Measurements from ENCODE around the gene NTM. TPM values are rescaled to one million over a fixed set of nuclear protein-coding genes. Genes with fewer than 3 reads are reported as not detected.

The NTM gene
- total RNA-seq, 4 donors from 2014 or later: 0.40 to 3.1 (median 2.1) TPM; not detected in 1

- intact Hi-C loops (cut with DNase I; ENCODE audit: low total_unique reads): no loop called here
- in situ Hi-C loops (cut with MboI; ENCODE audit: low pct_ligation_motif_present in 1 of 4, low pct_unique_long_range_greater_than_20kb in 1 of 4, low sequenced_read_pairs in 3 of 4): loop anchor here in 2 of 4 donors (25.0 kb wide), 1 partner anchor 602 kb away; no protein-coding TSS in a partner anchor
- no peaks in the 10 kb centered on the region for H3K36me3 ChIP-seq
- DNase-seq: no peak
- no peak overlapping the region for H3K27ac ChIP-seq
- no peaks in the 10 kb centered on the region for H3K9me3 ChIP-seq
- no peak overlapping the region for H3K4me3 ChIP-seq
- WGBS, 2 donors (ENCODE audit: low coverage in 1 of 2): 68 to 86% methylated on average over 4 to 6 of the region's 6 CpGs
- TF ChIP-seq POLR2A (IDR thresholded peaks at IDR 0.05): no peak
- no peak for TF ChIP-seq POLR2AphosphoS5 (IDR thresholded peaks at IDR 0.05)
- no peak for TF ChIP-seq EP300 (IDR thresholded peaks at IDR 0.05; ENCODE audit: low read depth)
- no peak for TF ChIP-seq CTCF (IDR thresholded peaks at IDR 0.05)
- H3K27me3 ChIP-seq: no peaks in the 10 kb centered on the region
- H3K4me1 ChIP-seq: no peaks in the 10 kb centered on the region
Observed at GRCh38 chr11:131664293-131664692, 293.9 kb downstream of the NTM start.

GRCh38 chr11:131664816-131665215, 294.4 kb downstream of the NTM start:
- no peak for DNase-seq
- Histone ChIP-seq H3K4me3 (no peak overlapping the region), H3K4me1 (no peaks in the 10 kb centered on the region), H3K36me3 (no peaks in the 10 kb centered on the region), H3K27me3 (no peaks in the 10 kb centered on the region), H3K27ac (no peak overlapping the region), H3K9me3 (no peaks in the 10 kb centered on the region)
- 74 to 86% methylated on average over 5 to 11 of the region's 11 CpGs for WGBS, 2 donors (ENCODE audit: low coverage in 1 of 2)
- TF ChIP-seq CTCF (IDR thresholded peaks at IDR 0.05) (no peak), POLR2A (IDR thresholded peaks at IDR 0.05) (no peak), EP300 (IDR thresholded peaks at IDR 0.05; ENCODE audit: low read depth) (no peak), POLR2AphosphoS5 (IDR thresholded peaks at IDR 0.05) (no peak)
- in situ Hi-C loops (cut with MboI; ENCODE audit: low pct_ligation_motif_present in 1 of 4, low pct_unique_long_range_greater_than_20kb in 1 of 4, low sequenced_read_pairs in 3 of 4) (loop anchor here in 2 of 4 donors (25.0 kb wide), 1 partner anchor 603 kb away; no protein-coding TSS in a partner anchor), intact Hi-C loops (cut with DNase I; ENCODE audit: low total_unique reads) (no loop called here)

- TF ChIP-seq POLR2A (IDR thresholded peaks at IDR 0.05): no peak
- no peak for TF ChIP-seq EP300 (IDR thresholded peaks at IDR 0.05; ENCODE audit: low read depth)
- no peak for TF ChIP-seq CTCF (IDR thresholded peaks at IDR 0.05)
- TF ChIP-seq POLR2AphosphoS5 (IDR thresholded peaks at IDR 0.05): no peak
- Histone ChIP-seq H3K4me3 (no peak overlapping the region), H3K27me3 (no peaks in the 10 kb centered on the region), H3K36me3 (no peaks in the 10 kb centered on the region), H3K27ac (no peak overlapping the region), H3K4me1 (no peaks in the 10 kb centered on the region), H3K9me3 (no peaks in the 10 kb centered on the region)
- in situ Hi-C loops (cut with MboI; ENCODE audit: low pct_ligation_motif_present in 1 of 4, low pct_unique_long_range_greater_than_20kb in 1 of 4, low sequenced_read_pairs in 3 of 4) (loop anchor here in 2 of 4 donors (25.0 kb wide), 1 partner anchor 603 kb away; no protein-coding TSS in a partner anchor), intact Hi-C loops (cut with DNase I; ENCODE audit: low total_unique reads) (no loop called here)
- no peak for DNase-seq
- 58 to 70% methylated on average over 6 to 8 of the region's 8 CpGs for WGBS, 2 donors (ENCODE audit: low coverage in 1 of 2)
Observed at GRCh38 chr11:131665344-131665968, 295.0 kb downstream of the NTM start.

GRCh38 chr11:131666006-131666405, 295.6 kb downstream of the NTM start:
- WGBS, 2 donors (ENCODE audit: low coverage in 1 of 2): 79% methylated on average over 1 of the region's 1 CpG; no CpG with 5 or more reads in 1 of the 2 donors
- intact Hi-C loops (cut with DNase I; ENCODE audit: low total_unique reads) (no loop called here), in situ Hi-C loops (cut with MboI; ENCODE audit: low pct_ligation_motif_present in 1 of 4, low pct_unique_long_range_greater_than_20kb in 1 of 4, low sequenced_read_pairs in 3 of 4) (loop anchor here in 2 of 4 donors (25.0 kb wide), 1 partner anchor 604 kb away; no protein-coding TSS in a partner anchor)
- H3K4me1 ChIP-seq: no peaks in the 10 kb centered on the region
- H3K9me3 ChIP-seq: no peaks in the 10 kb centered on the region
- no peaks in the 10 kb centered on the region for H3K36me3 ChIP-seq
- TF ChIP-seq CTCF (IDR thresholded peaks at IDR 0.05) (no peak), EP300 (IDR thresholded peaks at IDR 0.05; ENCODE audit: low read depth) (no peak), POLR2AphosphoS5 (IDR thresholded peaks at IDR 0.05) (no peak), POLR2A (IDR thresholded peaks at IDR 0.05) (no peak)
- no peaks in the 10 kb centered on the region for H3K27me3 ChIP-seq
- H3K27ac ChIP-seq: no peak overlapping the region
- no peak for DNase-seq
- H3K4me3 ChIP-seq: no peak overlapping the region

All from transverse colon (tissue), 4 donors.